GM10248 (cell line): ENCODE measurements around the gene PDCD11.

Experiments used
- CTCF ChIA-PET: fragments of 300-600 bp; sonication (Branson Sonifier 250); formaldehyde crosslinking; extraction: SDS; loops from one replicate; lab custom pipeline; 2021; ENCODE audit warnings: antibody characterized with exemption; lab: Yijun Ruan, JAX
- POLR2A ChIA-PET: fragments of 350-650 bp; sonication (Branson Sonifier 250); formaldehyde crosslinking; extraction: SDS; loops from one replicate; lab custom pipeline; 2020; ENCODE audit warnings: antibody characterized with exemption; lab: Yijun Ruan, JAX
- DNase-seq: peaks from one replicate; pipeline ENCODE4 v3.0.0; 2012; ENCODE audit errors: extremely low spot score
- TF ChIP-seq, protein P1 (sequence below): IDR thresholded peaks from 2 replicates; pipeline ENCODE4 v1.5.1; 2012; ENCODE audit warnings: mild to moderate bottlenecking, low read depth; ENCODE audit errors: extremely low read depth, missing control alignments, control extremely low read depth

PDCD11 gene

DNA sequence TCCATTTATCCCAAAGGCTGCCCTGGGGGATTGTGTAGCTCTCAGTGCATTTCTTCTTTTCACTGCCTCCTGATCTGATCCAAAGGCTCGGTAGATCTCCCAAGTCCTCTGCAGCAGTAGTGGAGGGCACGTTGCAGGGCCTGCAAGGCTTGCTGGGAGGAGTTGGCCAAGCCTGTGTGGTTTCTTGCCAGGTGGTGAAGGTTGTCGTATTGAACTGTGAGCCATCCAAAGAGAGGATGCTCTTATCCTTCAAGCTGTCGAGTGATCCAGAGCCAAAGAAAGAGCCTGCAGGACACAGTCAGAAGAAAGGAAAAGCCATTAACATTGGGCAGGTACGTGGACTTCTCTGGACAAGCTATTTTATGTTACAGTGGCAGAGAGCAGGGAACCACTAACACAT lies 21.2 kb downstream of the PDCD11 start:
- ChIA-PET POLR2A (no interaction called here), CTCF (interaction anchor here (1.1 to 9.0 kb wide), 15 partner anchors 8 to 500 kb away, joined by 3 to 135 read pairs (median 11); partner anchors contain the start of genes ATP5MK, CALHM2, CALHM3 and CNNM2)
- no peak for DNase-seq
- TF ChIP-seq, protein P1, sequence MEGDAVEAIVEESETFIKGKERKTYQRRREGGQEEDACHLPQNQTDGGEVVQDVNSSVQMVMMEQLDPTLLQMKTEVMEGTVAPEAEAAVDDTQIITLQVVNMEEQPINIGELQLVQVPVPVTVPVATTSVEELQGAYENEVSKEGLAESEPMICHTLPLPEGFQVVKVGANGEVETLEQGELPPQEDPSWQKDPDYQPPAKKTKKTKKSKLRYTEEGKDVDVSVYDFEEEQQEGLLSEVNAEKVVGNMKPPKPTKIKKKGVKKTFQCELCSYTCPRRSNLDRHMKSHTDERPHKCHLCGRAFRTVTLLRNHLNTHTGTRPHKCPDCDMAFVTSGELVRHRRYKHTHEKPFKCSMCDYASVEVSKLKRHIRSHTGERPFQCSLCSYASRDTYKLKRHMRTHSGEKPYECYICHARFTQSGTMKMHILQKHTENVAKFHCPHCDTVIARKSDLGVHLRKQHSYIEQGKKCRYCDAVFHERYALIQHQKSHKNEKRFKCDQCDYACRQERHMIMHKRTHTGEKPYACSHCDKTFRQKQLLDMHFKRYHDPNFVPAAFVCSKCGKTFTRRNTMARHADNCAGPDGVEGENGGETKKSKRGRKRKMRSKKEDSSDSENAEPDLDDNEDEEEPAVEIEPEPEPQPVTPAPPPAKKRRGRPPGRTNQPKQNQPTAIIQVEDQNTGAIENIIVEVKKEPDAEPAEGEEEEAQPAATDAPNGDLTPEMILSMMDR: no peak

DNA sequence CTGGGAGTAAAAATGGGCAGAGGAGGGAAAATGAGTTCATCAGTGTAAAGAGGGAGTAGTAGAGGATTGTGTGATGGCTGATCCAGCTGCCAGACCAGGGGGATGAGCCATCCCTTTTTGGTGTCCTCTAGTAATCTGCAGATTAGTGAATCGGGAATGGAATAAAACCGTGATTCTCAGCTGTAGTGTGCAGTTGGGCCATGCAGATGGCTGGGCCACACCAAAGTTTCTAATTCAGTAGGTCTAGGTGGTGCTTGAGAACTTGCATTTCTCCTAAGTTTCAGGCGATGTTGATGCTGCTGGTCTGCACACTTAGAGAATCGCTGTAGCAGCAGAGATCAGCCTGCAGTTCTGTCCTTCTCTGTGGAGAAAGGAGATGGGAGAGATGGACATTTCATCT lies 22.7 kb downstream of the PDCD11 start:
- ChIA-PET POLR2A (interaction anchor here (0.6 kb wide), 1 partner anchor 50 kb away, joined by 3 read pairs; no protein-coding TSS in a partner anchor), CTCF (interaction anchor here (1.1 to 9.0 kb wide), 6 partner anchors 30 to 145 kb away, joined by 3 to 135 read pairs (median 40); partner anchors contain the start of genes CALHM3 and NEURL1)
- TF ChIP-seq, protein P1: no peak
- no peak for DNase-seq

- POLR2A ChIA-PET: no interaction called here
- no peak for DNase-seq
- CTCF ChIA-PET: interaction anchor here (0.8 to 4.8 kb wide), 8 partner anchors 7 to 262 kb away, joined by 3 to 32 read pairs (median 4); partner anchors contain the start of genes CALHM2 and NEURL1
- TF ChIP-seq, protein P1: no peak
These were observed 27.3 kb downstream of the PDCD11 start for GRCh38 chr10:103423748-103424147.

DNA sequence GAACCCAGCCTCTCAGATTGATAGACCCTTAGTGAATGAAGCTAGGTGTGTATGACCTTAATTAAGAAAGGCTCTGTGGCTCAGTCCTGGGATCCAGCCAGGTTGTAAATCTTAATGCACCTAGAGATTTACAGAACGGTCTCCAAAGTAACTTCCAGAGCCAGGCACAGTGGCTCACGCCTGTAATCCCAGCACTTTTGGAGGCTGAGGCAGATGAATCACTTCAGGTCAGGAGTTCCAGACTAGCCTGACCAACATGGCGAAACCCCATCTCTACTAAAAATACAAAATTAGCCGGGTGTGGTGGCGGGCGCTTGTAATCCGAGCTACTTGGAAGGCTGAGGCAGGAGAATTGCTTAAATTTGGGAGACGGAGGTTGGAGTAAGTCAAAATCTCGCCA lies 31.4 kb downstream of the PDCD11 start:
- POLR2A ChIA-PET: no interaction called here
- TF ChIP-seq, protein P1: no peak
- DNase-seq: no peak
- CTCF ChIA-PET: interaction anchor here (2.0 to 4.8 kb wide), 2 partner anchors 11 to 53 kb away, joined by 6 to 32 read pairs; no protein-coding TSS in a partner anchor

GRCh38 chr10:103428989-103429643 lies 32.7 kb downstream of the PDCD11 start:
- DNase-seq: no peak
- ChIA-PET CTCF (interaction anchor here (1.0 kb wide), 1 partner anchor 12 kb away, joined by 5 read pairs; no protein-coding TSS in a partner anchor), POLR2A (no interaction called here)
- TF ChIP-seq, protein P1: no peak

GRCh38 chr10:103429647-103430046 lies 33.2 kb downstream of the PDCD11 start:
- TF ChIP-seq, protein P1: no peak
- no peak for DNase-seq
- ChIA-PET POLR2A (no interaction called here), CTCF (no interaction called here)
